ENCODE measurements around the gene WNT2. TPM values are rescaled to one million over a fixed set of nuclear protein-coding genes. Genes with fewer than 3 reads are reported as not detected.

Gene WNT2
- total and polyA plus RNA-seq, 10 of the 15 experiments (the other 5 are each of a cell fraction or from before 2014, with no cell fraction given): 0.07 to 0.34 (median 0.19) TPM

GRCh38 chr7:117271566-117271965 lies 51.3 kb downstream of the WNT2 start (continued):
- TF ChIP-seq E2F8 (IDR thresholded peaks at IDR 0.05; ENCODE audit: low read depth, partially characterized antibody): no peak

- 26% methylated on average over 9 of the region's 9 CpGs for WGBS (ENCODE audit: insufficient coverage, insufficient replicate concordance, low lambda C conversion rate, missing lambda C conversion rate)
- TF ChIP-seq GATAD2B (conservative IDR thresholded peaks at IDR 0.05; ENCODE audit: low read depth): no peak
- no peak for TF ChIP-seq POLR2AphosphoS5 (IDR thresholded peaks at IDR 0.05; ENCODE audit: low read length)
- TF ChIP-seq STAT3 (IDR thresholded peaks at IDR 0.05; ENCODE audit: low read depth, low read length): no peak
- TF ChIP-seq ESRRA (IDR thresholded peaks at IDR 0.05; ENCODE audit: low read length): no peak
- TF ChIP-seq IKZF2 (IDR thresholded peaks at IDR 0.05): no peak
- TF ChIP-seq E4F1 (IDR thresholded peaks at IDR 0.05; ENCODE audit: borderline replicate concordance, partially characterized antibody): no peak
- TF ChIP-seq EGR1 (IDR thresholded peaks at IDR 0.05; ENCODE audit: borderline replicate concordance in 1 of 2, low read depth in 2 of 2, low read length in 2 of 2): no peak
- no peak for TF ChIP-seq POLR2A (IDR thresholded peaks at IDR 0.05; ENCODE audit: low read depth, low read length)
- TF ChIP-seq MEF2B (IDR thresholded peaks at IDR 0.05; ENCODE audit: partially characterized antibody, poor library complexity, severe bottlenecking): no peak
- TF ChIP-seq, protein P1, sequence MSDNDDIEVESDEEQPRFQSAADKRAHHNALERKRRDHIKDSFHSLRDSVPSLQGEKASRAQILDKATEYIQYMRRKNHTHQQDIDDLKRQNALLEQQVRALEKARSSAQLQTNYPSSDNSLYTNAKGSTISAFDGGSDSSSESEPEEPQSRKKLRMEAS (IDR thresholded peaks at IDR 0.05; ENCODE audit: low read depth, low read length): no peak
- TF ChIP-seq, protein P2, sequence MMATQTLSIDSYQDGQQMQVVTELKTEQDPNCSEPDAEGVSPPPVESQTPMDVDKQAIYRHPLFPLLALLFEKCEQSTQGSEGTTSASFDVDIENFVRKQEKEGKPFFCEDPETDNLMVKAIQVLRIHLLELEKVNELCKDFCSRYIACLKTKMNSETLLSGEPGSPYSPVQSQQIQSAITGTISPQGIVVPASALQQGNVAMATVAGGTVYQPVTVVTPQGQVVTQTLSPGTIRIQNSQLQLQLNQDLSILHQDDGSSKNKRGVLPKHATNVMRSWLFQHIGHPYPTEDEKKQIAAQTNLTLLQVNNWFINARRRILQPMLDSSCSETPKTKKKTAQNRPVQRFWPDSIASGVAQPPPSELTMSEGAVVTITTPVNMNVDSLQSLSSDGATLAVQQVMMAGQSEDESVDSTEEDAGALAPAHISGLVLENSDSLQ (IDR thresholded peaks at IDR 0.05): no peak
- TF ChIP-seq SKIL (IDR thresholded peaks at IDR 0.05; ENCODE audit: low read depth, poor library complexity, severe bottlenecking): no peak
Observed at GRCh38 chr7:117270371-117270770, 52.5 kb downstream of the WNT2 start.

More at GRCh38 chr7:117270371-117270770, 52.5 kb downstream of the WNT2 start:
- Histone ChIP-seq H4K20me1 (ENCODE audit: control insufficient read depth, insufficient read depth) (no peaks in the 10 kb centered on the region), H3K9me3 (replicated peaks; ENCODE audit: control insufficient read depth, insufficient read depth, low read length) (no peaks in the 10 kb centered on the region; the same call in 2 of the 3 replicates), H3K79me2 (ENCODE audit: control insufficient read depth, insufficient read depth, low read length) (no peaks in the 10 kb centered on the region), H3K4me3 (no peak overlapping the region), H3K9ac (ENCODE audit: control insufficient read depth, insufficient read depth, low read length) (no peak overlapping the region), H3K4me2 (ENCODE audit: control insufficient read depth, insufficient read depth) (no peak overlapping the region), H3K36me3 (ENCODE audit: control insufficient read depth in 2 of 2, insufficient read depth in 2 of 2, low read length in 1 of 2) (no peaks in the 10 kb centered on the region), H3K27ac (ENCODE audit: control insufficient read depth, insufficient read depth) (no peak overlapping the region), H2AFZ (ENCODE audit: control insufficient read depth, low read depth, low read length) (no peak overlapping the region), H3K4me1 (ENCODE audit: control insufficient read depth, insufficient read depth, low read length) (no peaks in the 10 kb centered on the region), H3K27me3 (replicated peaks in 1 of 2; ENCODE audit: control insufficient read depth in 2 of 2, insufficient read depth in 2 of 2, low read length in 1 of 2) (no peaks in the 10 kb centered on the region)
- SMC1A ChIA-PET (ENCODE audit: uncharacterized antibody, unreplicated experiment): interaction anchor here (1.4 kb wide), 1 partner anchor 20 kb away, joined by 3 read pairs; no protein-coding TSS in a partner anchor
- no peak for DNase-seq (ENCODE audit: low read depth, low spot score)
- POLR2A ChIA-PET: no interaction called here
- in situ Hi-C loops (cut with MboI) (no loop called here), intact Hi-C loops (cut with micrococcal nuclease; ENCODE audit: unreplicated experiment) (no loop called here)
- CTCF ChIA-PET: no interaction called here
- no TSS peak for BruUV-seq (replicated peaks)
- ATAC-seq: no peak
- no peak for FAIRE-seq
- RAD21 ChIA-PET (ENCODE audit: unreplicated experiment): no interaction called here

Data from GM12878 (cell line).